GM19099 (cell line): ENCODE measurements around the gene MAN1A2.

Experiments
- POLR2A ChIP-seq: IDR thresholded peaks from 3 replicates; pipeline ENCODE4 v1.6.1; 2011; ENCODE audit warnings: low read depth; ENCODE audit not compliant: insufficient read length; ENCODE audit errors: extremely low read depth

MAN1A2 gene

DNA sequence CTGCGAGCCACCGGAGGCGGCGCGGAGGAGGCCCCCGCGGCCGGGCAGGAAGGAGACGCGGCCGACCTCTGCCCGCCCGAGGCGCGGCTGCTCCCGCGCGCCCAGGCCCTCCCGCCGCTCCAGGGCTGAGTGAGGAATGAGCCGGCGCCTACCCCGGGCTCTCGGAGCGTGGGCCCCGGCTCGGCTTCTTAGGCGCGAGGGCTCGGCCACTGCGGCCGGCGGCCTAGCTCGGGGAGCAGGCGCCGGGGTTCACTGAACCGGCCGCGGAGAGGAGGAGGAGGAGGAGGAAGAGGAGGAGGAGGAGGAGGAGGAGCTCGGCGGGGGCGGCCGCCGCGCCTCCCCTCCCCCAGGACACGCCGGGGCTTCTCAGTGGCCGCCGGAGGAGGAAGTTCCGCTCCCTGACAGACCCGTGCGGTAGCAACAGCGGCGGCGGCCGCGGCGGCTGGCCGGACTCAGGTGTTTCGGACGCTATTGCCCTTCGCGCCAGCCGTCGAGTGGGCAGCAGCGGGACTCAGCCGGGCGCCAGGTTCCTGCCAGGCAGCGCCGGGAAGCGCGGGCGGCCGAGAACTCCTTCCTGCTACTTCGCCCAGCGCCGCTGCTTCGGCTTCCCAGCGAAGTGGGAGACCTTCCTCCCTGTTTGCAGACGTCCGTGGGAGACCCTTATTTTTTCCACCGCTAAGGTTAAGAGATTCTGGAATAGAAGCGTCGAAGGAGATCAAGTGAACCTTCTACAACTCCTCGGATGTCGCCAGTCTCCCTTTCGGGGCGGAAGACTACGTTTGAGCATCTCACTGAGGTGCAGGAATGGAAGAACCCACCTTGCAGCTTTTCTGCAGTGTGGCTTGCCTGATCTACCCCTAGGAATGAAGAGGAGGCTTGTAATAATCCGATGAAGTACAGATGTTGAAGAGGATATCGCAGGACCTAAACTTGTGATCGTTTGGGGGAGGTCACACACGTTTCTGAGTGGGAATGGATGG lies at the start of gene MAN1A2:
Gene MAN1A2, plus strand, starts transcription at position 404 of the 980 bp plus-strand sequence. CDS start 735 bp downstream, outside the sequence.
- peak; percentile 84 for TF ChIP-seq POLR2A

DNA sequence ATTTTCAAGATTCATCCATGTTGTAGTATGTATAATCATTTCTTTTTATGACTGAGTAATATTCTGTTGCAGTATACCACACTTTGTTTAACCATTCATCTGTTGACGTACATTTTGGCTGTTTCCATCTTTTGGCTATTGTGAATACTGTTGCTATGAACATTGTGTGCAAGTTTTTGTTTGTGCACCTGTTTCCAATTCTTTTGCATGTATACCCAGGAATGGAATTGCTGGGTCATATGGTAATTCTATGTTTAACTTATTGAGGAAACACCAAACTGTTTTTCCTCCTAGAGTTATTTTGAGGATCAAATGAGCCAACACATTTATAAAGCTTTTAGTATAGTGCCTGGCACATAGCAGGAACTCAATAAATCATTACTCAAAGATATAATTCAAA lies 49.2 kb upstream of the MAN1A2 start:
- TF ChIP-seq POLR2A, result no peak

DNA sequence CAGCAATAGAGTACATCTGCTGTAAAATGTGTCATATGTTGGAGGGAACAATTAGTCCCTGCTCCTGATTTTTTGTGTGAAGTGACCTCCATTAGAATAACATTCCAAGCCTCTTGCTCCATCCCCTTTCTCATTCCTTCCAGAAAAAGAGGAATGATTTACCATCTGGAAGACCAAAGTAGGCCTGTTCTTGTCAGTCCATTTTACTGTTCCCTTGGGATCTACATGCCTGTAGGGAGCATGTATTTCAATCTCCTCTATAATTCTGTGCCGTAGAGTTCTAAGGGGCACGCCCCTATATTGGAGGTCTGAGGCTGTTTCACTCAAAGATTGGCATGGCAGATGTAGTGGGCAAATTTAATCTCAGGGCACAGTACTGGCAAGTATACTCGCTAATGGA lies 48.8 kb upstream of the MAN1A2 start:
- no peak for TF ChIP-seq POLR2A

DNA sequence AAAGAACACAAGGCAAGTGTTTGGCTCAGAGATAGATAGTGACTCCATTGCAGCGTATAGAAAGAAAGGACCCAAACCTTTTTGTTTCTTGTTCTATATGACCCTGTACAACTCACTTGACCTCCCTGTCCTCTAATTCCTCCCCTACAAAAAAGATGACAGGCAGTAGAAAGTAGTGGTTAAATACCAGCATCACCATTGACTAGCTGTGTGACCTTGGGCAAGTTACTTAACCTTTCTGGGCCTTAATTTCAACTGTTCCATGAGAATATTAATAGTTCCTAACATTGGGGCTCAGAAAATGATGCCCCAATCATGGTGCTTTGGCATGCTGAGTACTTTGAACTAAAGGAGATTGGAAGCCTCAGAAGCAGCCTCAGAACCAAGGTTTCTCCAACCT lies 46.7 kb upstream of the MAN1A2 start:
- TF ChIP-seq POLR2A, result no peak

DNA sequence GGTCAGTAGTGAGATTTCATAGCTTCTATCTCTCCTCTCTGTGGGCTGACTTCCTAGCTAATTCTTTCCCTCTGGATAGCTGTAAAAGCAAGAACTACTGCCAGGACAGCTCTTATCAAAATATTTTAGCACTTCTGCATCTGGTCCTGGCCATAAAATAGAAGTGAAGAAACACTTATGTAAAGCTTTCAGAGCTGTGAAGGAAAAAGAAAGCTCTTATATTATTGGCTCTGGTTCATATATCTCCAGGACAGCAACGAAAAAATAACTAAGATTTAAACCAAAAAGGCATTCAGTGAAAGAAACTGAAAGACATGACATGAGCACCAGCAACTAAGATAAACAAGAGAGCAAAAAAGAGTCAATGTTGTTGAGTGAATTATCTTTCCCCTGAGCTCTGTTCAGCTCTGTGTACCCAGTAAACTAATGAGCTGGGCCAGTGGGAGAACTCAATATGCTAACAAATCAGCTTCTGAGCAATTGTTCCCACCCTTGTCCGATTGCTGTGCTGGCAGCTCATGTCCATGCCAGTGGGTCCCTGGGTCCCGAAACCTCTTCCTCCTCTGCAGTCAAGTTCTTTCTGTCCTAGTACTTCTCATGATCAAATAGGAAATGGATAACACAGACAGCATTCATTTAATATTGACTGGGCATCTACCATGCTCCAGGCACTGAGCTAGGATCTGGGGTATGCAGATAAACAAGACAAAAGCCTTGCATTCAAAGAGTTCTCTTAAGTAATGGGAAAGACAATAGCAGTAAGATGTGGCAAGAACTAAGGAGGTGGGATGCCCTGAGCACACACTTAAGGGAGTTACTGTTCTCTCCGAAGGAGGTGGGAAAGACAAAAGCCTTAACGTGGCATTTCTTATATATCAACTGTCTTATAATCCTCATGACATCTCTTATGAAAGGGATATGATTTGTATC lies 45.3 kb upstream of the MAN1A2 start:
- no peak for TF ChIP-seq POLR2A

DNA sequence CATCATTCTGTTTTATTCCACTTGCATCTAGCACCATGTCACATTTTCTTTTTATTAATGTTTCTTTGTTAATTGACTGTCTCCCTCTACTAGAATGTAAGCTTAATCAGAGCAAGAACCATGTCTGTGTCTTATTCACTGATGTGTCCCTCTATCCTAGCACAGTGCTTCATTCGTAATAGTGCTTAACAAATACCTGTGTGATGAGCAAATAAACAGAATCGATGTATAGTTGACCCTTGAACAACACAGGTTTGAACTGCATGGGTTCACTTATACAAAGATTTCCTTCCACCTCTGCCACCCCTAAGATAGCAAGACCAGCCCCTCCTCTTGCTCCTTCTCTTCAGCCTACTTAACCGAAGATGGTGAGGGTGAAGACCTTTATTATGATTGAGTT lies 42.9 kb upstream of the MAN1A2 start:
- no peak for TF ChIP-seq POLR2A

DNA sequence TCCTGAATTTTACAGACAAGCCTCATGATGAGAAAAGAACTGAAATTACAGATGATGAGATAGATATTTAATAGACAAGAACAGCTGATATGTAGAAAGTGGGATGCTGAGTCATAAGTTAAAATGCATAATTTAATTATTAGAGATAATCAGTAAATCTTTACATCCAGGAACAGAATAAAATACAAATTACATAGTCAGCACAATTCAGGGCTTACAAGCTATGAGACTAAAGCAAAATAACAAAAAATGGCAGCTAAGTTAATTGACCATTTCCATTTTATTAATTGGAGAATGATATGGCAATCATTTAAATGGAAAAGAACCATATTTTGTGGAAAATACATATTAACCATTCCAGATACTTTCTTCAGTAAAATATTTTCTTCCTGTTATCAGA lies 40.2 kb upstream of the MAN1A2 start:
- no peak for TF ChIP-seq POLR2A

DNA sequence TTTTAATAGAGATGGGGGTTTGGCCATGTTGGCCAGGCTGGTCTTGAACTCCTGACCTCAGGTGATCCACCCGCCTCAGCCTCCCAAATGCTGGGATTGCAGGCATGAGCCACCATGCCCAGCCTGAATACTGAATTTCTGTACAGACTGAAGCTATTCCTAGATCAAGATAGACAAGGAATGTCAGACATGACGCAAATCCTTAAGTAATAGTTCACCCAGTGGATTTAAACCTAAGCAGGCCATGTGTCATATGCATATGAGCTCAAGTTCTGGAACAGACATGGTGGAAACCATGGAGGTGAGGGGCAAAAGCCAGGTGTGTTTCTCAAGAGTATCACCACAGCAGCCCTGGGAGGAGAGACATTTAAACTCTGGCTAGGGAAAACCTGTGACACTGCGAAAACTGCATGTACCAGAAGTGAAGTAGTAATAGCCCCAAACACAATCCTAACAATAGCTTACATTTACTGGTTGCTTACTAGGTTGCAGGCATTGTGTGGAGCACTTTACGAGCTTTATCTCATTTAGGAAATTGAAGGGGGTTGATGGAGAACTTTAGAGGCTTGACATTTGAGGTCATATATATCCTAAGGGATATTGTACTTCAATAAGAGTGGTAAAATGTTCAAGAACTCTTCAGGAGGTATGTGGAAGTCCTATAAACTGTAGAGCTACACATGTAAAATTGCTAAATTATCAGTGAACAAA lies 31.7 kb upstream of the MAN1A2 start:
- no peak for TF ChIP-seq POLR2A

DNA sequence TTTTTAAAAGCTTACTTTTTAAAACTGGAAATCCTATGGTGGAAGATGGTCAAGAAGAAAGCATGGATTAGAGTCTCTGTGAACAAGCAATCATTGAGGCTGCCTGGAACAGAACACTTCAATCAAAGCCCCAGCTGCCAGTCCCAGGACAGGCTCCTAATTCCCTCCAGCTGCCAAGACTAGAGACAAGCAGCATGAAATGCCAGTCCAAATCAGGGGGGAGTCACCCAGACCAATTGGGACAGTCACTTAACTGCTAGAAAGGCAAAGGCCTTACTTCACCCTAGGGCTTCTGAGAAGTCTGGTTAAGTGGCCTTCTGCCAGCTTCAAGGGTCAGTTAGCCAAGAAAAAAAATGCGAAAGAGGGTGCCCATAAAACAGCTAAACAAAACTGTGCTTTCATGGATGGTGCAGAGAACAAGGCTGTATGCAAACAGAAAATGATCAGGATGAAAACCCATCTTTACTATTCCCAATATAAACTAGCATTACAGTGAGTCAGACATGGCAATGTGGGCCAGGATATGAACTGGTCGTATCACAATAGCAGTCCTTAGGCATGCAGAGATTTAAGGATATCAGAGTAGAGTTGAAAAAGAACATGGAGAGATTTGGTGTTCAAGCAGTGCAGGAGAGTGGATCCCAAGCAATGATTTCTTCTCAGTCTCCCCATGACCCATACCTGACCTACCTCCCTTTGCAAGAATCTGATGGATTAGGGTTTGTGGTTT lies 31.0 kb upstream of the MAN1A2 start:
- no peak for TF ChIP-seq POLR2A

DNA sequence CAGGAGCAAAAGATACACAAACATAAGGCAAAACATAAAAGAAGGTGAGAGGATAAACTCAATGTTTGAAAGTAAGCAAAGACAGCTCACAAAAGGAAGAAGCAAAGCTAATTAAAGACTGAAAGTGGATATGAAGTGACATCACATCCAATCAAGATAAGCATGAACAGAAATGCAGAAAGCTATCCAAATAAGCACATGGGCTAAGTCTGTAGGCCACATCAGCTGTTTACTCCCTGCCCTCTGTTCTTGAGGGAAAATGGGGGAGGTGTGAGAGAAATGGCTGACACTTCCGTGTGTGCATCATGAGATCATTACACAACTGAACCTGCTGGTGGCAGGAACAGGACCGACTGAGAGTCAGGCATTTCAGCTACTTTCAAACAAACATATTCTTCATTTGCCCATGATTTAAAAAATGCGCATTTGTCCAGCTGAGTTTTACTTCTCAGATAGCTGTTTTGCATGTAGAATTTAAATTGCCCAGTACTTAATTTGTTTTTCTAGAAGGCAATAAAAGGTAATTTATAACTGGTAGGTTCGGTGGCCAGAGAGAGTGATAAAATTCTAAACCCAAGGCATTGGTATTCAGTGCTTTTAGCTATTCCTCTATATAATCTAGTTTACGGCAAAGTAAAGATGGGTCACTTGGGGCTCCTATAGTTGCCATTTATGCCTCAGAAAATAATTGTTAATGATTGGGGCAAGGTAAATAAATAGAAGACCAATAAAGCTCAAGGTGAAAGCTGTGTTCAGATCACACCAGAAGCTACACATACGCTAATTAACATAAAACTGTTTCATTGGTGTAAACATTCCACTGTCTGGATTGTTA lies 27.2 kb upstream of the MAN1A2 start:
- no peak for TF ChIP-seq POLR2A

DNA sequence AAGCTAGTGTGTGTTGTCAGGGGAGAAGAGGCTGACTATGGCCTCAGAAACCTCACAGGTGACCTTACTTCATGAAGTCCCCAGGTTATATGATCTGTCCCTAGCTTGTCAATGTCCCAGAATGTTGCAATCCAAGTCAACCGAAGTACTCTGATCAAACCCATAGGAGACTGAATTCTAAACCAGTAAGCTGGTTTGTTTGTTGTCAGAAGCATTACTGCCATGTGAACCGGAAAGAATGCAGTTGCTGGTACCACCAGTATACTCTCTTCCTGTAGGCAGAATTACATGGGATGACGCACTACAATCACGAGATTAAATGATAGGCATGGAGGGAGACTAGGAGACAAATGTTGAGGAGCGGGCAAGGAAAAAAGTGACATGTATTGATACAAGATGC lies 26.1 kb upstream of the MAN1A2 start:
- TF ChIP-seq POLR2A, result no peak

DNA sequence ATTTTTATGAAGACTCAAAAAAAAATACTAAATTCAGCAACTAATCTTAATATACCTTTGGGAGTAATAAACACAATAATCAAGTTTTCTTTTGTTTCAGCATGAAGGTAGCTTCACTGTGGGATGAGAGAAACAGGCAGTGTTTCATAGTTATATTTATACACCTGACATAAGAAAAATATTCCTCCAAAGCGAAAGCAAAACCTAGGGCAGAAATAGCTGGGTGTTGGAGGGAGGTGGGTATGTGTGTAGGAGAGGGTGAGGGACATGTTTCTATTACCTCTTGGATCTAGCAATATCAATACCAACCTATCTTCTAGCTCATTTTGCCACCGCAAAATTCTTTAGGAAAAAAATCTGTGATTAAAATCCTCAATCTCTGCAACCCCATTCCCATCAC lies 24.9 kb upstream of the MAN1A2 start:
- TF ChIP-seq POLR2A, result no peak

DNA sequence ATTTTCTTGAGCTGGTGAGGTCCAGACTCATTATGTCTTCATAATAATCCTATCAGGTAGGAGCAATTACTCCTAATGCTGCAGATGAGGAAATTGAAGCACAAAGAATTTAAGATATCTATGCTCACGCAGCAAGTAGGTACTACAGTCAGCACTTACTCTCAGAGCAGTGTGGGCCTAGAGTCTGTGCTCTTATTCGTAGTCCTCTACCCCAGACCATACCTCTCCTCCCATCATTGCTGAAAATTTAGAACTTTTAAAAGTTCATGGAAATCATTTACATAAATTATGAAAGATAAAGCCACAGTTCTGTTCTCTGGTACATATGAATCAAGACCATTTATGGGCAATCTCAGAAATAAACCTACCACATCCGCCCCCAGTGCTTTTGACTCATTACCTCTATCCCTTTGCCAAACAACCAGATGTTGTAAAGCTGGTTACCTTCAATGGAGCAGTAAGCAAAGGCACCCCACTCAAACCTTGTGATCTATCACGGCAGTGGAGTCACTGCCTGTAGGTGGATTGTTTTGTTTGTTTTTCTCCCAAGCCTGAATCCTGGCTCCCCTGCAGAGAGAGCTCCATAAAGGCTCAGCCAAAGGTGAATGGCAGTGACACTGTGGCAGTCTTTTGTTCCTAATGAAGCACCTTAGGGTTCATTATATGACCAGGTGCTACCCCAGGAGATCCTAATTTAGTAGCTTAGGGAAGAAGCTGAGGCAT lies 20.9 kb upstream of the MAN1A2 start:
- TF ChIP-seq POLR2A, result no peak
